Panc1 (cell line): Measurements from ENCODE around the gene OR5I1. TPM values are rescaled to one million over a fixed set of nuclear protein-coding genes. Genes with fewer than 3 reads are reported as not detected.

ENCODE experiments used
- ATAC-seq: fragments of 200-7000 bp; cut with Tn5 transposase; 2 replicates; pipeline ENCODE4 v1.9.1; 2020; ENCODE audit warnings: mild to moderate bottlenecking, moderate library complexity
- BruUV-seq: library from RNA; stranded (reverse); fragments of 400-500 nt; replicated peaks from 2 replicates; lab custom pipeline; 2021; lab: Mats Ljungman, UMichigan
- CTCF ChIA-PET: fragments of 300-600 bp; sonication (Branson Sonifier 250); formaldehyde crosslinking; loops from one replicate; lab custom pipeline; 2022; ENCODE audit warnings: antibody characterized with exemption; lab: Charles Lee
- POLR2A ChIA-PET: fragments of 300-600 bp; sonication (Branson Sonifier 250); formaldehyde crosslinking; loops from one replicate; lab custom pipeline; 2022; ENCODE audit warnings: antibody characterized with exemption; lab: Charles Lee
- DNase-seq: peaks from one replicate; pipeline ENCODE4 v3.0.0-alpha.2; 2010; ENCODE audit warnings: low read depth, low spot score
- H3K27ac ChIP-seq: 2 replicates; pipeline ENCODE4 v1.5.1; 2011; ENCODE audit warnings: mild to moderate bottlenecking, low read length, inconsistent platforms
- H3K27me3 ChIP-seq: fragments of 200-500 bp; sonication (Bioruptor generic); 2 replicates; pipeline ENCODE4 v1.6.0; 2014; ENCODE audit warnings: low read length, inconsistent platforms; ENCODE audit not compliant: control insufficient read depth, insufficient read depth
- H3K36me3 ChIP-seq: fragments of 200-500 bp; sonication (Bioruptor generic); 2 replicates; pipeline ENCODE4 v1.5.1; 2014; ENCODE audit warnings: inconsistent platforms, mild to moderate bottlenecking, low read length, moderate library complexity; ENCODE audit not compliant: control insufficient read depth, insufficient read depth
- H3K4me1 ChIP-seq: 2 replicates; pipeline ENCODE4 v1.5.1; 2011; ENCODE audit warnings: inconsistent platforms, mild to moderate bottlenecking, low read length, moderate library complexity; ENCODE audit not compliant: control insufficient read depth, insufficient read depth
- H3K4me3 ChIP-seq, 2 experiments: 2 replicates each; pipeline ENCODE4 v1.5.1; 2011 to 2012; ENCODE audit warnings: low read depth in 2 of 2, low read length in 2 of 2, mild to moderate bottlenecking in 2 of 2, inconsistent platforms in 1 of 2, moderate library complexity in 1 of 2
- H3K9me3 ChIP-seq: fragments of 200-500 bp; sonication (Bioruptor generic); 2 replicates; pipeline ENCODE4 v1.5.1; 2014; ENCODE audit warnings: low read depth, mild to moderate bottlenecking, inconsistent platforms, low read length, moderate library complexity; ENCODE audit not compliant: control insufficient read depth, insufficient read depth
- CTCF ChIP-seq: fragments of 450-650 bp; IDR thresholded peaks from 2 replicates; pipeline ENCODE4 v1.5.1; 2017; ENCODE audit warnings: mild to moderate bottlenecking
- POLR2AphosphoS5 ChIP-seq: IDR thresholded peaks from 2 replicates; pipeline ENCODE4 v1.6.1; 2012; ENCODE audit warnings: mild to moderate bottlenecking, low read depth, low read length, moderate library complexity
- SIN3A ChIP-seq: IDR thresholded peaks from 2 replicates; pipeline ENCODE4 v1.6.1; 2012; ENCODE audit warnings: low read depth, mild to moderate bottlenecking, low read length, moderate library complexity, borderline replicate concordance; ENCODE audit not compliant: insufficient read depth
- TCF7L2 ChIP-seq: IDR thresholded peaks from 2 replicates; pipeline ENCODE4 v1.6.1; 2011; ENCODE audit warnings: mild to moderate bottlenecking, low read depth, low read length, inconsistent platforms
- in situ Hi-C: cut with HindIII; loops from 2 replicates; pipeline ENCODE4 v1.10.0; 2016; ENCODE audit warnings: low sequenced_read_pairs, low pct_unique_long_range_greater_than_20kb
- intact Hi-C: fragments of 100-400 bp; cut with micrococcal nuclease; formaldehyde crosslinking; loops from one replicate; pipeline ENCODE4 v1.10.0; 2022; ENCODE audit not compliant: unreplicated experiment
- total RNA-seq: library from RNA; stranded (reverse); gene quantifications from one replicate; pipeline ENCODE4 v1.2.1, GENCODE V29; 2021; ENCODE audit not compliant: unreplicated experiment
- TF ChIP-seq, protein P1 (sequence below), 2 experiments: IDR thresholded peaks; 2 replicates each; pipeline ENCODE4 v1.6.1; 2011 to 2012; ENCODE audit warnings: low read depth in 2 of 2, control low read depth in 1 of 2, low read length in 1 of 2, mild to moderate bottlenecking in 1 of 2, moderate library complexity in 1 of 2; ENCODE audit not compliant: insufficient read depth in 1 of 2

Gene OR5I1
- total RNA-seq, 1 experiment from 2014 or later = not detected

DNA sequence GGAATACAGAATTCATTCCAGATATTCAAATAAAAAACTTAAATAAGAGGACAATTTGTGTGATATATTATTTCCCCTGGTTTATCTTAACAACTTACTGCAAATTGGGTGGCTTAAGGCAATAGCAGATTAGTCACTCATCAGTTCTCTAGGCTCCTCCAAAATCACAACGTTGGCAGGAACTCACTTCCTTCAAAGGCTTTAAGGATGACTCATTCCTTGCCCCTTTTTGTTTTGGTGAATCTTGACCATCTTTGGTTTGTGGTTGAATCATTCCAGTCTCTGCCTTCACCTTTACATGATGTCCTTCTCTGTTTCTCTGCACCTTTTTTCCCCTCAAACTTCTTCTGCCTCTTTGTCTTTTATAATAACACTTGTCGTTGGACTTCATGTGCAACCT, 30.2 kb upstream of the OR5I1 start:
- in situ Hi-C loops (no loop called here), intact Hi-C loops (no loop called here)
- ChIA-PET CTCF (no interaction called here), POLR2A (no interaction called here)
- Histone ChIP-seq H3K4me3 (no peak overlapping the region), H3K9me3 (no peaks in the 10 kb centered on the region), H3K27me3 (no peaks in the 10 kb centered on the region), H3K4me1 (no peaks in the 10 kb centered on the region), H3K27ac (no peak overlapping the region), H3K36me3 (no peaks in the 10 kb centered on the region)
- TF ChIP-seq, protein P1, sequence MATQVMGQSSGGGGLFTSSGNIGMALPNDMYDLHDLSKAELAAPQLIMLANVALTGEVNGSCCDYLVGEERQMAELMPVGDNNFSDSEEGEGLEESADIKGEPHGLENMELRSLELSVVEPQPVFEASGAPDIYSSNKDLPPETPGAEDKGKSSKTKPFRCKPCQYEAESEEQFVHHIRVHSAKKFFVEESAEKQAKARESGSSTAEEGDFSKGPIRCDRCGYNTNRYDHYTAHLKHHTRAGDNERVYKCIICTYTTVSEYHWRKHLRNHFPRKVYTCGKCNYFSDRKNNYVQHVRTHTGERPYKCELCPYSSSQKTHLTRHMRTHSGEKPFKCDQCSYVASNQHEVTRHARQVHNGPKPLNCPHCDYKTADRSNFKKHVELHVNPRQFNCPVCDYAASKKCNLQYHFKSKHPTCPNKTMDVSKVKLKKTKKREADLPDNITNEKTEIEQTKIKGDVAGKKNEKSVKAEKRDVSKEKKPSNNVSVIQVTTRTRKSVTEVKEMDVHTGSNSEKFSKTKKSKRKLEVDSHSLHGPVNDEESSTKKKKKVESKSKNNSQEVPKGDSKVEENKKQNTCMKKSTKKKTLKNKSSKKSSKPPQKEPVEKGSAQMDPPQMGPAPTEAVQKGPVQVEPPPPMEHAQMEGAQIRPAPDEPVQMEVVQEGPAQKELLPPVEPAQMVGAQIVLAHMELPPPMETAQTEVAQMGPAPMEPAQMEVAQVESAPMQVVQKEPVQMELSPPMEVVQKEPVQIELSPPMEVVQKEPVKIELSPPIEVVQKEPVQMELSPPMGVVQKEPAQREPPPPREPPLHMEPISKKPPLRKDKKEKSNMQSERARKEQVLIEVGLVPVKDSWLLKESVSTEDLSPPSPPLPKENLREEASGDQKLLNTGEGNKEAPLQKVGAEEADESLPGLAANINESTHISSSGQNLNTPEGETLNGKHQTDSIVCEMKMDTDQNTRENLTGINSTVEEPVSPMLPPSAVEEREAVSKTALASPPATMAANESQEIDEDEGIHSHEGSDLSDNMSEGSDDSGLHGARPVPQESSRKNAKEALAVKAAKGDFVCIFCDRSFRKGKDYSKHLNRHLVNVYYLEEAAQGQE (IDR thresholded peaks at IDR 0.05; ENCODE audit: insufficient read depth in 1 of 2, low read depth in 2 of 2, low read length in 1 of 2) = no peak
- no peak for TF ChIP-seq POLR2AphosphoS5
- TF ChIP-seq SIN3A = no peak
- no peak for TF ChIP-seq CTCF
- no peak for TF ChIP-seq TCF7L2
- DNase-seq (no peak), ATAC-seq (no peak)
- no TSS peak for BruUV-seq

- TF ChIP-seq CTCF (no peak), SIN3A (no peak), POLR2AphosphoS5 (no peak), TCF7L2 (no peak)
- TF ChIP-seq, protein P1 (IDR thresholded peaks at IDR 0.05; ENCODE audit: insufficient read depth in 1 of 2, low read depth in 2 of 2, low read length in 1 of 2) = no peak
- intact Hi-C loops (no loop called here), in situ Hi-C loops (no loop called here)
- ChIA-PET POLR2A (no interaction called here), CTCF (no interaction called here)
- BruUV-seq = no TSS peak
- no peak for ATAC-seq
- Histone ChIP-seq H3K4me1 (no peaks in the 10 kb centered on the region), H3K9me3 (no peaks in the 10 kb centered on the region), H3K27me3 (no peaks in the 10 kb centered on the region), H3K36me3 (no peaks in the 10 kb centered on the region), H3K4me3 (no peak overlapping the region), H3K27ac (no peak overlapping the region)
- no peak for DNase-seq
These were observed 20.3 kb upstream of the OR5I1 start for GRCh38 chr11:55956521-55956920.
